DMS53 (cell line): ENCODE measurements around the gene CSMD2.

Experiments
- DNase-seq: peaks from one replicate; lab custom pipeline; 2025; lab: John Stamatoyannopoulos, UW

The CSMD2 gene

GRCh38 chr1:34164771-34165391 lies at the start of gene CSMD2:
Gene CSMD2, minus strand, starts transcription at chr1:34165230. Its CDS starts 133 bp downstream, at chr1:34165097.
- DNase-seq: peak; percentile 85

GRCh38 chr1:34213956-34214355 lies 48.9 kb upstream of the CSMD2 start:
- no peak for DNase-seq

GRCh38 chr1:34212673-34213072 lies 47.6 kb upstream of the CSMD2 start:
- DNase-seq: no peak

GRCh38 chr1:34199927-34200326 lies 34.9 kb upstream of the CSMD2 start:
- peak; percentile 34 for DNase-seq

- DNase-seq: no peak
Observed at GRCh38 chr1:34192621-34193020, 27.6 kb upstream of the CSMD2 start.

GRCh38 chr1:34190692-34191091 lies 25.7 kb upstream of the CSMD2 start:
- DNase-seq: no peak

- DNase-seq: no peak
Observed at GRCh38 chr1:34188985-34189384, 24.0 kb upstream of the CSMD2 start.

GRCh38 chr1:34188418-34188817 lies 23.4 kb upstream of the CSMD2 start:
- no peak for DNase-seq

- DNase-seq: no peak
Observed at GRCh38 chr1:34186741-34187494, 21.9 kb upstream of the CSMD2 start.

GRCh38 chr1:34183381-34183780 lies 18.4 kb upstream of the CSMD2 start:
- DNase-seq: peak; percentile 64

- DNase-seq: no peak
Observed at GRCh38 chr1:34178072-34178471, 13.0 kb upstream of the CSMD2 start.

GRCh38 chr1:34176830-34177603 lies 12.0 kb upstream of the CSMD2 start, which contains the start of gene C1orf94:
Gene C1orf94, plus strand, starts transcription at chr1:34176907. Its CDS starts 883 bp downstream, at chr1:34177790.
- no peak for DNase-seq

- no peak for DNase-seq
Observed at GRCh38 chr1:34175744-34176143, 10.7 kb upstream of the CSMD2 start.

- DNase-seq: no peak
Observed at GRCh38 chr1:34167389-34167788, 2.4 kb upstream of the CSMD2 start.

GRCh38 chr1:34166625-34167361 lies 1.8 kb upstream of the CSMD2 start:
- peak; percentile 68 for DNase-seq

- peak; percentile 58 for DNase-seq
Observed at GRCh38 chr1:34166191-34166624, 1.2 kb upstream of the CSMD2 start.

GRCh38 chr1:34165422-34165921 lies 442 bp upstream of the CSMD2 start:
- peak; percentile 59 for DNase-seq

- DNase-seq: peak; percentile 74
Observed at GRCh38 chr1:34163792-34164731, 968 bp downstream of the CSMD2 start.

GRCh38 chr1:34162852-34163766 lies 1.9 kb downstream of the CSMD2 start:
- peak; percentile 90 for DNase-seq

GRCh38 chr1:34156739-34157138 lies 8.3 kb downstream of the CSMD2 start:
- DNase-seq: no peak
